Prostate gland (tissue), 2 donors: ENCODE measurements around the gene DHX8. TPM values are rescaled to one million over a fixed set of nuclear protein-coding genes. Genes with fewer than 3 reads are reported as not detected.

ENCODE experiments used
- DNase-seq: peaks from one replicate; pipeline ENCODE4 v3.0.0-alpha.2; 2019; ENCODE audit warnings: low spot score
- H3K27ac ChIP-seq, 2 donors: fragments of 200-600 bp; sonication (generic); 2 replicates each; pipeline ENCODE4 v1.5.1; 2017 to 2019
- H3K27me3 ChIP-seq: fragments of 200-600 bp; sonication (generic); replicated peaks from 2 replicates; pipeline ENCODE4 v1.5.1; 2019; ENCODE audit not compliant: insufficient read depth
- H3K36me3 ChIP-seq, 2 donors: fragments of 200-600 bp; sonication (generic); 1 replicate in 1 of 2; 2 replicates in 1 of 2; pipeline versions ENCODE4 v1.5.1 to v1.8.1; 2017 to 2019
- H3K4me1 ChIP-seq: fragments of 200-600 bp; sonication (generic); replicated peaks from 2 replicates; pipeline ENCODE4 v1.5.1; 2019
- H3K4me3 ChIP-seq, 2 donors: fragments of 200-600 bp; sonication (generic); 2 replicates each; pipeline ENCODE4 v1.5.1; 2017 to 2019
- H3K9me3 ChIP-seq: fragments of 200-600 bp; sonication (generic); 2 replicates; pipeline ENCODE4 v1.5.1; 2017
- CTCF ChIP-seq, 4 experiments: fragments of 200-600 bp in 2 of 4; fragments of 450-650 bp in 2 of 4; sonication (generic) in 2 of 4; IDR thresholded peaks; 1 replicate in 3 of 4; 2 replicates in 1 of 4; pipeline ENCODE4 v1.5.1; 2016 to 2019; ENCODE audit warnings: antibody characterized with exemption in 4 of 4, mild to moderate bottlenecking in 2 of 4, moderate library complexity in 2 of 4
- POLR2A ChIP-seq: fragments of 450-650 bp; IDR thresholded peaks from one replicate; pipeline ENCODE4 v1.6.1; 2016; ENCODE audit warnings: antibody characterized with exemption, mild to moderate bottlenecking
- POLR2AphosphoS5 ChIP-seq: sonication (generic); formaldehyde crosslinking; IDR thresholded peaks from one replicate; pipeline ENCODE4 v1.6.1; 2017; ENCODE audit warnings: antibody characterized with exemption
- WGBS: methylation state at CpG from one replicate; pipeline ENCODE4 v1.1.5; 2018; 5-methylcytosine and 5-hydroxymethylcytosine counted together
- intact Hi-C: fragments of 100-400 bp; cut with DNase I; formaldehyde crosslinking; loops from one replicate; pipeline ENCODE4 v1.14.2; 2022
- total RNA-seq, 2 donors: library from RNA; depleted of rRNA; stranded (reverse); fragments of >200 nt; gene quantifications; one replicate each; pipeline ENCODE4 v1.1.0, GENCODE V29; 2016

Gene DHX8
- total RNA-seq, 2 donors from 2014 or later = 35.7 to 52.9 TPM

- intact Hi-C loops = no loop called here
- Histone ChIP-seq H3K27ac (no peak overlapping the region), H3K4me1 (peaks cover 3% of the 10 kb centered on the region), H3K4me3 (no peak overlapping the region), H3K27me3 (no peaks in the 10 kb centered on the region), H3K36me3 (no peaks in the 10 kb centered on the region), H3K9me3 (no peaks in the 10 kb centered on the region)
- TF ChIP-seq POLR2AphosphoS5 = no peak
- TF ChIP-seq CTCF (IDR thresholded peaks at IDR 0.05) = no peak
- TF ChIP-seq POLR2A = no peak
- DNase-seq = no peak
- WGBS = 91% methylated on average over 5 of the region's 5 CpGs
These were observed 51.1 kb downstream of the DHX8 start for GRCh38 chr17:43534909-43535308.

GRCh38 chr17:43536236-43536992 is 52.6 kb downstream of the DHX8 start:
- DNase-seq = no peak
- WGBS = 70% methylated on average over 6 of the region's 6 CpGs
- H3K27me3 ChIP-seq = no peaks in the 10 kb centered on the region
- no peak for TF ChIP-seq POLR2A
- no peak for TF ChIP-seq CTCF (IDR thresholded peaks at IDR 0.05)
- TF ChIP-seq POLR2AphosphoS5 = no peak
- H3K9me3 ChIP-seq = no peaks in the 10 kb centered on the region
- H3K27ac ChIP-seq = no peak overlapping the region
- H3K36me3 ChIP-seq = no peaks in the 10 kb centered on the region
- intact Hi-C loops = no loop called here
- no peaks in the 10 kb centered on the region for H3K4me1 ChIP-seq
- no peak overlapping the region for H3K4me3 ChIP-seq

- no peak overlapping the region for H3K4me3 ChIP-seq
- no peak overlapping the region for H3K27ac ChIP-seq
- TF ChIP-seq CTCF (IDR thresholded peaks at IDR 0.05) (no peak), POLR2AphosphoS5 (no peak), POLR2A (no peak)
- no peak for DNase-seq
- no peaks in the 10 kb centered on the region for H3K9me3 ChIP-seq
- no peaks in the 10 kb centered on the region for H3K36me3 ChIP-seq
- intact Hi-C loops = no loop called here
- H3K4me1 ChIP-seq = no peaks in the 10 kb centered on the region
- WGBS = 52% methylated on average over 11 of the region's 11 CpGs
- H3K27me3 ChIP-seq = peaks cover 2% of the 10 kb centered on the region
These were observed 57.3 kb downstream of the DHX8 start for GRCh38 chr17:43540821-43541674.

- Histone ChIP-seq H3K9me3 (no peaks in the 10 kb centered on the region), H3K4me3 (no peak overlapping the region), H3K27ac (no peak overlapping the region), H3K36me3 (no peaks in the 10 kb centered on the region), H3K4me1 (peaks cover 6% of the 10 kb centered on the region), H3K27me3 (peaks cover 2% of the 10 kb centered on the region)
- 83% methylated on average over 8 of the region's 8 CpGs for WGBS
- TF ChIP-seq POLR2A (no peak), POLR2AphosphoS5 (no peak), CTCF (IDR thresholded peaks at IDR 0.05) (no peak)
- no peak for DNase-seq
- intact Hi-C loops = no loop called here
These were observed 59.1 kb downstream of the DHX8 start for GRCh38 chr17:43542859-43543258.
